Measurements from ENCODE around the gene FAM168A.

DNA sequence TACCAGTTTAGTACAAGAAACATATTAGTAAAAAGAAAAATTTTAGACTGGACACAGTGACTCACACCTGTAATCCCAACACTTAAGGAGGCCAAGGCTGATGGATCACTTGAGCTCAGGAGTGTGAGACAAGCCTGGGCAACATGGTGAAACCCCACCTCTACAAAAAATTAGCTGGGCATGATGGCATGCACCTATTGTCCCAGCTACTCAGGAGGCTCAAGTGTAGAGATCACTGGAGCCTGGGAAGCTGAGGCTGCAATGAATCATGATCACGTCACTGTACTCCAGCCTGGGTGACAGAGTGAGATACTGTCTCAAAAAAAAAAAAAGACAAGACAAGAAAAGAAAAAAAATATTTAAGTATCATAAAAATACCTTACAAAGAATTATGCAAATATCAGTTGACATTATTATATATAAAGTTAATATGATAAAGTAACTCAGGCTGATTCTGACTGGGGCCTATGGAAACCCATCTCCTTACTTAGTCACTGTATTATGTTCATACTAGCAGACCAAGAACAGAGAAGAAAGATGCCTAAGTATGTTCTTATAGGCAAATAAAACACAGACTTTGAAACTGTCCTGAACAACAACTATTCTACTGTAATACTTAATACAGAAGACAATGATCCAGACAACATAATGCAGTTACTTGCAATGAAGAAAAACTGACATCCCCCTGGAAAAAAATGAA is 27.3 kb downstream of the FAM168A start:
- TF ChIP-seq, protein P1, sequence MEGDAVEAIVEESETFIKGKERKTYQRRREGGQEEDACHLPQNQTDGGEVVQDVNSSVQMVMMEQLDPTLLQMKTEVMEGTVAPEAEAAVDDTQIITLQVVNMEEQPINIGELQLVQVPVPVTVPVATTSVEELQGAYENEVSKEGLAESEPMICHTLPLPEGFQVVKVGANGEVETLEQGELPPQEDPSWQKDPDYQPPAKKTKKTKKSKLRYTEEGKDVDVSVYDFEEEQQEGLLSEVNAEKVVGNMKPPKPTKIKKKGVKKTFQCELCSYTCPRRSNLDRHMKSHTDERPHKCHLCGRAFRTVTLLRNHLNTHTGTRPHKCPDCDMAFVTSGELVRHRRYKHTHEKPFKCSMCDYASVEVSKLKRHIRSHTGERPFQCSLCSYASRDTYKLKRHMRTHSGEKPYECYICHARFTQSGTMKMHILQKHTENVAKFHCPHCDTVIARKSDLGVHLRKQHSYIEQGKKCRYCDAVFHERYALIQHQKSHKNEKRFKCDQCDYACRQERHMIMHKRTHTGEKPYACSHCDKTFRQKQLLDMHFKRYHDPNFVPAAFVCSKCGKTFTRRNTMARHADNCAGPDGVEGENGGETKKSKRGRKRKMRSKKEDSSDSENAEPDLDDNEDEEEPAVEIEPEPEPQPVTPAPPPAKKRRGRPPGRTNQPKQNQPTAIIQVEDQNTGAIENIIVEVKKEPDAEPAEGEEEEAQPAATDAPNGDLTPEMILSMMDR (IDR thresholded peaks at IDR 0.05), result no peak
- TF ChIP-seq EP300 (IDR thresholded peaks at IDR 0.05) (no peak), POLR2A (IDR thresholded peaks at IDR 0.05; ENCODE audit: low read depth) (no peak), POLR2AphosphoS5 (IDR thresholded peaks at IDR 0.05) (no peak)

All from esophagus muscularis mucosa (tissue), 4 donors.